AG09319 (cell line): ENCODE results near the gene OPHN1.

Experiments used
- DNase-seq: peaks from one replicate; pipeline ENCODE4 v3.0.0-alpha.2; 2010; ENCODE audit warnings: low read depth; ENCODE audit errors: extremely low read depth
- CTCF ChIP-seq: IDR thresholded peaks from 2 replicates; pipeline ENCODE4 v1.5.1; 2011; ENCODE audit warnings: low read depth, mild to moderate bottlenecking, inconsistent platforms, low read length, moderate library complexity

OPHN1 gene

GRCh38 chrX:68059469-68059868, 373.8 kb downstream of the OPHN1 start:
- DNase-seq, result no peak
- TF ChIP-seq CTCF, result no peak

GRCh38 chrX:68049466-68049865, 383.8 kb downstream of the OPHN1 start:
- TF ChIP-seq CTCF, result no peak
- DNase-seq, result no peak

- DNase-seq, result no peak
- no peak for TF ChIP-seq CTCF
These were observed 384.5 kb downstream of the OPHN1 start for GRCh38 chrX:68048774-68049173.

GRCh38 chrX:68045008-68045577, 388.2 kb downstream of the OPHN1 start:
- DNase-seq, result no peak
- no peak for TF ChIP-seq CTCF

- TF ChIP-seq CTCF, result no peak
- no peak for DNase-seq
These were observed 389.4 kb downstream of the OPHN1 start for GRCh38 chrX:68043713-68044438.

- TF ChIP-seq CTCF, result no peak
- DNase-seq, result no peak
These were observed 392.2 kb downstream of the OPHN1 start for GRCh38 chrX:68041110-68041509.
